CD4-positive, alpha-beta T cell treated with Interferon alpha-2 for 1 hour (primary cell): ENCODE measurements around the gene RINL.
"Not testable (repeated sequence)": the region's sequence is repeated elsewhere in the genome, so short reads cannot be mapped to it uniquely, and the experiment has no call there.

Experiments
- DNase-seq, 2 donors: peaks; one replicate each; pipeline ENCODE4 v3.0.0-alpha.2; 2020 to 2022

Gene RINL

GRCh38 chr19:38831142-38831605 lies 46.9 kb downstream of the RINL start:
- DNase-seq = peak in 1 of 2 donors; percentile 18

GRCh38 chr19:38830039-38830733 lies 47.9 kb downstream of the RINL start:
- DNase-seq = no peak

DNA sequence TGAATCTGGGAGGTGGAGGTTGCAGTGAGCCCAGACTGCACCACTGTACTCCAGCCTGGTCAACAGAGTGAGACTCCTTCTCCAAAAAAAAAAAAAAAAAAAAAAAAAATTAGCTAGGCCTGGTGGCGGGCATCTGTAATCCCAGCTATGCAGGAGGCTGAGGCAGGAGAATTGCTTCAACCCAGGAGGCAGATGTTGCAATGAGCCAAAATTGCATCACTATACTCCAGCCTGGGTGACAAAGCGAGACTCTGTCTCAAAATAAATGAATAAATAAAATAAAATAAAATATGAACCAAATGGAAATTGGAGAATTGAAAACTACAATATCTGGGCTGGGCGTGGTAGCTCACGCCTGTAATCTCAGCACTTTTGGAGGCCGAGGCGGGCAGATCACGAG lies 48.9 kb downstream of the RINL start:
- DNase-seq = peak in 1 of 2 donors; percentile 14

GRCh38 chr19:38826856-38827551 lies 51.1 kb downstream of the RINL start:
- DNase-seq = no peak

GRCh38 chr19:38825936-38826335 lies 52.1 kb downstream of the RINL start:
- not testable (repeated sequence) for DNase-seq

GRCh38 chr19:38821230-38821825 lies 56.7 kb downstream of the RINL start:
- DNase-seq = not testable (repeated sequence)

GRCh38 chr19:38819231-38819920 lies 58.7 kb downstream of the RINL start:
- no peak for DNase-seq
